ENCODE data around the gene TRAM2.

GRCh38 chr6:52562911-52563310, 13.9 kb downstream of the TRAM2 start:
- TF ChIP-seq POLR2AphosphoS5 (IDR thresholded peaks at IDR 0.05; ENCODE audit: insufficient read depth, low read depth, low read length), result no peak
- TF ChIP-seq, protein P1, sequence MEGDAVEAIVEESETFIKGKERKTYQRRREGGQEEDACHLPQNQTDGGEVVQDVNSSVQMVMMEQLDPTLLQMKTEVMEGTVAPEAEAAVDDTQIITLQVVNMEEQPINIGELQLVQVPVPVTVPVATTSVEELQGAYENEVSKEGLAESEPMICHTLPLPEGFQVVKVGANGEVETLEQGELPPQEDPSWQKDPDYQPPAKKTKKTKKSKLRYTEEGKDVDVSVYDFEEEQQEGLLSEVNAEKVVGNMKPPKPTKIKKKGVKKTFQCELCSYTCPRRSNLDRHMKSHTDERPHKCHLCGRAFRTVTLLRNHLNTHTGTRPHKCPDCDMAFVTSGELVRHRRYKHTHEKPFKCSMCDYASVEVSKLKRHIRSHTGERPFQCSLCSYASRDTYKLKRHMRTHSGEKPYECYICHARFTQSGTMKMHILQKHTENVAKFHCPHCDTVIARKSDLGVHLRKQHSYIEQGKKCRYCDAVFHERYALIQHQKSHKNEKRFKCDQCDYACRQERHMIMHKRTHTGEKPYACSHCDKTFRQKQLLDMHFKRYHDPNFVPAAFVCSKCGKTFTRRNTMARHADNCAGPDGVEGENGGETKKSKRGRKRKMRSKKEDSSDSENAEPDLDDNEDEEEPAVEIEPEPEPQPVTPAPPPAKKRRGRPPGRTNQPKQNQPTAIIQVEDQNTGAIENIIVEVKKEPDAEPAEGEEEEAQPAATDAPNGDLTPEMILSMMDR (IDR thresholded peaks at IDR 0.05; ENCODE audit: extremely low read depth in 1 of 2, insufficient read depth in 1 of 2, low read depth in 1 of 2, low read length in 2 of 2), result no peak
- no peak for TF ChIP-seq POLR2A (IDR thresholded peaks at IDR 0.05; ENCODE audit: low read depth, low read length)
- no peak for TF ChIP-seq MAX (IDR thresholded peaks at IDR 0.05; ENCODE audit: insufficient read depth, insufficient read length)

Measured in endothelial cell of umbilical vein (primary cell).